Erythroblast (primary cell): Measurements from ENCODE around the gene GTF2F1.
"Not testable (repeated sequence)": the region's sequence is repeated elsewhere in the genome, so short reads cannot be mapped to it uniquely, and the experiment has no call there.

Source experiments
- DNase-seq, 2 experiments: peaks; one replicate each; lab custom pipeline; 2025; lab: John Stamatoyannopoulos, UW
- GATA1 ChIP-seq: IDR thresholded peaks from 2 replicates; pipeline ENCODE4 v1.6.1; 2011; ENCODE audit warnings: low read depth, mild to moderate bottlenecking, control low read depth, low read length, moderate library complexity
- POLR2A ChIP-seq: IDR thresholded peaks from 2 replicates; pipeline ENCODE4 v1.6.1; 2011; ENCODE audit warnings: mild to moderate bottlenecking, low read length

Gene GTF2F1

DNA sequence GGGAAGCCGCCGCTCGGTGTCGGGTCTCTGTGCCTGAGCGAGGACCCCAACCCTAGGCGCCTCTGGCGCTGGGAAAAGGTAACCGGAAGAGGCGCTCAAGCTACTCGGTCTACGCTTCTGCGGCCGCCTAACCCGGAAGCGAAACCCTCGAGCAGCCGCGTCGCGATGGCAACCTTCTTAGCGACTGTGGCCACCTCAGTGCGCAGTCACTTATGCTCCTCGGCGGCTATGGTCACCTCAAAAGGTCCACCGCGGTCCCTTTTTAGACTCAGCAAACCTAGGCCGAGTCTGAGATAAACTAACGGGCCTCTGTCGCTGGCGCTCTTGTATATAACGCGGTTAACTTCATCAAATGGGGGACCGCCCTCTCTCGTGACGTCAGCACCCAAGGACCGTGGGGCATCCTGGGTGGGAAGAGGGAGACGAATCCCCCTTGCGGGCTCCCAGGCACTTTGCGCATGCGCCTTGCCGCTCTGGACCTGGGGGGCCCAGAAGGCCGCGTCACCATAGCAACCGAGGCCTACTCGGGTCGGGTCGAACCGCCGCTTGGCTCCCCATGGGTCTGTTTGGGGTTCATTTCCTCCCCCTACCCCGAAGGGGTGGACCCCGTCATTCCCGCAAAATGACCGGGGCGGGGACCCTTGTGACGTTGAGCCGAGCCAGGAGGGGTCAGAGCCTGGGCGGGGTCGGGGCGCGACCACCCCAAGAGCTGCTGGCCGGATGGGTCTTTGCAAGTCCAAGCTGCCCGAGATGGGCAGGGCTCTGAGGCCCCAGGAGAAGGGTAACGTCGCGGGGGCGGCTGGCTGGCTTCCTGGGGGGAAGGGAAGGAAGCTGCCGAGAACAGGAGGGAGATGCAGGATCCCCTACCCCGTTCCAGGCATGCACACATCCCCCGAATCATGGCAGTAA is at the start of gene GTF2F1:
GTF2F1 (minus strand) TSS at position 91 of the 909 bp plus-strand sequence. CDS start 169 bp downstream, outside the sequence.
- TF ChIP-seq GATA1 (no peak), POLR2A (peak; percentile 74)
- peak; percentile 94 to 95 for DNase-seq

GRCh38 chr19:6442087-6442688 is 49.2 kb upstream of the GTF2F1 start:
- no peak for DNase-seq
- TF ChIP-seq POLR2A (no peak), GATA1 (no peak)

GRCh38 chr19:6440905-6441304 is 47.9 kb upstream of the GTF2F1 start:
- TF ChIP-seq GATA1 (no peak), POLR2A (no peak)
- DNase-seq = no peak

- TF ChIP-seq GATA1 = no peak
- TF ChIP-seq POLR2A = no peak
- no peak for DNase-seq
These were observed 46.8 kb upstream of the GTF2F1 start for GRCh38 chr19:6439743-6440142.

DNA sequence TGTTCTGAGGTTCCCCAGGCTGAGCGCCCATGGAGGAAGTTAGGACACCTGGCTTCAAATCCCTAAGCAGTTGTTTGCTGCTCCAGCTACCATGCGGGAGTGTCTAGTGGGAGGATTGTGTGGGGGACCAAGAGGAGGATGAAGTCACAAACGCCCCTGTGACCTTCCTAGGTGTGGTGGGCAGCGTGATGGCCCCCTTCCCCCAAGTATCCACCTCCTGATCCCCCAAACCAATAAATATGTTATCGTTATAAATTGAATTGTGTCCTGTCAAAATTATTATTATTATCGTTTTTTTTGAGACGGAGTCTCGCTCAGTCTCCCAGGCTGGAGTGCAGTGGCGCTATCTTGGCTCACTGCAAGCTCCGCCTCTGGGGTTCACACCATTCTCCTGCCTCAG is 40.7 kb upstream of the GTF2F1 start, which contains the start of gene SLC25A41:
SLC25A41 (minus strand) TSS at position 101 of the 400 bp plus-strand sequence; CDS start at position 31, 70 bp downstream.
- no peak for TF ChIP-seq POLR2A
- no peak for TF ChIP-seq GATA1
- no peak for DNase-seq

GRCh38 chr19:6433165-6433564 is 40.2 kb upstream of the GTF2F1 start:
- DNase-seq = no peak
- TF ChIP-seq POLR2A = no peak
- no peak for TF ChIP-seq GATA1

DNA sequence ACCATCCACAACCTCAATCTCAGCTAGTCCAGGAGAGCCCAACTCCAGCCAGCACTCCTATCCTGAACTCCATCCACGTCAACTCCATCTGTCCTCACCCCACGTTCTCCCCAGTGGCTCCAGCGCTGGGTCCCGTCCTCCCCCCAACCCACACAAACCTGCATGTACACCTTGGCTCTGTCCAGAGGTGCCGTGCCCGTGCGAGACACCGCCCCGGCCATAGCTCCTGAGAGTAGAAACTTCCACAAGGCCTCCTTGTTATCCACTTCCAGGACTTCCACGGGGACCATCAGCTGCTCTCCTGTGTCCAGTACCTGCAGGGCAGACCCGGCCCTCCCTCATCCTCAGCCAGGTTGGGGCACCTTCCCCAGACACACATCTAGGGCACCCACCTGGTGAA is 38.9 kb upstream of the GTF2F1 start:
- no peak for DNase-seq
- TF ChIP-seq GATA1 = no peak
- TF ChIP-seq POLR2A = no peak

DNA sequence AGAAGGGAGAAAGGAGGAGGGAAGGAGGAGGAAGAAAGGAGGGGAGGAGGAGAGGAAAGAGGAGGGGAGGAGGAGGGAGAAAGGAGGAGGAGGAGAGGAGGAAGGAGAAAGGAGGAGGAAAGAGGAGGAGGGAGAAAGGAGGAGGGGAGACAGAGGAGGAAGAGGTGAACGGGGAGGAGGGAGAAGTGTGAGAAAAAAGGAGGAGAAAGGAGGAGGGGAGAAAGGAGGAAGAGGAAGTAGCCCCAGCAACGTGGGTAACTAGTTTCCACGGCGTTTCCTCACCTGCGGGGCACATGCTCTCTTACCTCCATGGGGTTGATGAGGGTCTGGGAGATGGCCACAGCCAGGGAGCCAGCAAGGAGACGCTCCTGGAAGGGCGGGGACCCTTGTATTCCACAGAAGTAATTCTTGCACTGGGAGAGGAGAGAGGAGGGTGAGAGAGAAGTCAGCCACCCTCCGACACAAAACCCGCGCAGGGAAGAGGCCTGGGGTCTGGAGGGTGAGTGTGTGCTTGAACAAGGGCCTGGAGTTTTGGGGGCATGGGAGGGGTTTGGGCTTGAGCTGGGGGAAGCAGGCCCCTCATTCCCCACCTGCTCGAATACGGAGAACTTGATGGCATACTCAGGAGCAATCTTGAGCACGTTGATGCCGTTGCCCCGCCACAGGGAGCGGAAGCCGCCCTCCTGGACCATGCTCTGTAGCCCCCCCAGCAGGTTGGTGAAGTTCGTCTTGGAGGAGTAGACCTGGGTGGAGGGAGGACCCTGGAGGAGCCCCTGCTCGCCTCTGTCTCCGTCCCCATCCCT is 36.7 kb upstream of the GTF2F1 start:
- TF ChIP-seq POLR2A (no peak), GATA1 (no peak)

GRCh38 chr19:6428692-6429418 is 35.9 kb upstream of the GTF2F1 start:
- not testable (repeated sequence) for DNase-seq

More for the DNA sequence above, 36.7 kb upstream of the GTF2F1 start:
- no peak for DNase-seq

- no peak for TF ChIP-seq GATA1
- no peak for TF ChIP-seq POLR2A
- DNase-seq = no peak
These were observed 34.2 kb upstream of the GTF2F1 start for GRCh38 chr19:6427131-6427530.

GRCh38 chr19:6425732-6426620 is 33.0 kb upstream of the GTF2F1 start:
- TF ChIP-seq POLR2A = no peak
- no peak for TF ChIP-seq GATA1
- DNase-seq = peak in 1 of 2 experiments; percentile 42

DNA sequence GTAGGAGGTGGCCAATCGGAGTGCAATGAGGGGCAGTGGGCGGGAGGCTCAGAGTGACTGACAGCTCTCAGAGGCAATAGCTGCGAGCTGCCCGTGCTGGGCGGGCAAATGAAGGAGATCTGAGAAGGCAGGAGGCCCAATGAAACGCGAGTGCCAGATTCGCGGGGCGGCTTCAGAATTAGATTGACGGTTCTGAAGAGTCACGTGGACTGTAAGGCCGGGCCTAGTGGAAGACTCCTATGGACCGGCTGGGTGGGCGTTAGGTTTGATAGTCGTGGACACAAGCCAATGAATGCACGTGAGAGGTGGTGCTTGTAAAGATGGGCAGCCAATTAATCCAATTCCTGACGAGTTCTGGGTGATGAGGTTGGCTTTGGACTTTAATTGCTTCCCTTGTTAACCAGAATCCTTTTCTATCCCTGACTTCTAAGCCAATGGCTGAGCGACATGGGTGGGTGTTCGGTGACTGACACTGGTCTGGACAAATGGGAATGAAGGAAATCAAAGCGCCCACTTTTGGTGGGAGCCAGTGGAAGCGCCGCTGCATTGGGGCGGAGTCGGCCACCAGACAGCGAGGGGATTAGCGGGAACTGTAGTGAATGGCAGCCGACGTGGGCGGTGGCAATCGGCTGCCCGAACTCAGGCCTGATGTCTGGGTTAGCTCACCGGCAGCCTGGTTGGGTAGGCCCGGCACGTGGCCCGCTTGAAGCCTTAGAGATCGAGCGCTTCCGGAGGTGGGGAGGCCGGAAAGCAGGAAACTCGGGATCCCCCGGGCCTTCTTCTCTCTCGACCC is 32.2 kb upstream of the GTF2F1 start:
- TF ChIP-seq POLR2A (no peak), GATA1 (no peak)
- DNase-seq = peak; percentile 100
